DOHH2 (cell line): ENCODE results near the gene PARP15.

ENCODE experiments used
- CTCF ChIP-seq: fragments of 200-600 bp; sonication (generic); IDR thresholded peaks from one replicate; pipeline ENCODE4 v1.5.1; 2014; ENCODE audit warnings: antibody characterized with exemption, mild to moderate bottlenecking, low read depth, low read length; ENCODE audit not compliant: poor library complexity, severe bottlenecking
- EZH2phosphoT487 ChIP-seq: fragments of 200-600 bp; sonication (generic); IDR thresholded peaks from 2 replicates; pipeline ENCODE4 v1.6.1; 2017; ENCODE audit warnings: borderline replicate concordance, mild to moderate bottlenecking, antibody characterized with exemption, low read length, moderate library complexity, mixed read lengths

GRCh38 chr3:122533931-122534334 is 43.5 kb upstream of the PARP15 start:
- TF ChIP-seq CTCF (no peak), EZH2phosphoT487 (no peak)
